Measurements from ENCODE around the gene SNX19.

DNA sequence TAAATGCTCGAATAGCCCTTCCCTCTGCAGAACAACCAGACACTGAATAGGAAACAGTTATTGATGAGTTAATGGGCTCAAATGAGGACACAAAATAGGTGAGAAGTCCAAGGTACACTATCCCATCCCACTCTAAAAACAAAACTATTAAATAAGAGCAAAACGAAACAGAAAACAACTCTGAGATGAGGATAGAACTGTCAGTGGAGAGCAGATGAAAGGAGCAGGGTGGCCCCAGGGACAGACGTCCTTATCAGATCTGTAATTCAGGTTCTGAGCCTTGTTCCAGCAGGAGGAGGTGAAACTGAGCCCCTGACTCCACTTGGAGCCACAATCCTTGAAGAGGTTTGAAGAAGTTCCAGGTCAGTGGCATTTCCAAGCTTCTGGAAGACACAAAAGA, 8.5 kb upstream of the SNX19 start:
- TF ChIP-seq POLR2AphosphoS5 (IDR thresholded peaks at IDR 0.05; ENCODE audit: low read depth, low read length) (no peak), TAF1 (IDR thresholded peaks at IDR 0.05; ENCODE audit: borderline replicate concordance, insufficient read depth, low read length) (no peak), FOXP2 (optimal IDR thresholded peaks at IDR 0.05; ENCODE audit: borderline replicate concordance, extremely low read depth, extremely low read length, insufficient read depth) (no peak), SIN3A (IDR thresholded peaks at IDR 0.05; ENCODE audit: borderline replicate concordance, insufficient read depth, low read length) (no peak)
- TF ChIP-seq, protein P1, sequence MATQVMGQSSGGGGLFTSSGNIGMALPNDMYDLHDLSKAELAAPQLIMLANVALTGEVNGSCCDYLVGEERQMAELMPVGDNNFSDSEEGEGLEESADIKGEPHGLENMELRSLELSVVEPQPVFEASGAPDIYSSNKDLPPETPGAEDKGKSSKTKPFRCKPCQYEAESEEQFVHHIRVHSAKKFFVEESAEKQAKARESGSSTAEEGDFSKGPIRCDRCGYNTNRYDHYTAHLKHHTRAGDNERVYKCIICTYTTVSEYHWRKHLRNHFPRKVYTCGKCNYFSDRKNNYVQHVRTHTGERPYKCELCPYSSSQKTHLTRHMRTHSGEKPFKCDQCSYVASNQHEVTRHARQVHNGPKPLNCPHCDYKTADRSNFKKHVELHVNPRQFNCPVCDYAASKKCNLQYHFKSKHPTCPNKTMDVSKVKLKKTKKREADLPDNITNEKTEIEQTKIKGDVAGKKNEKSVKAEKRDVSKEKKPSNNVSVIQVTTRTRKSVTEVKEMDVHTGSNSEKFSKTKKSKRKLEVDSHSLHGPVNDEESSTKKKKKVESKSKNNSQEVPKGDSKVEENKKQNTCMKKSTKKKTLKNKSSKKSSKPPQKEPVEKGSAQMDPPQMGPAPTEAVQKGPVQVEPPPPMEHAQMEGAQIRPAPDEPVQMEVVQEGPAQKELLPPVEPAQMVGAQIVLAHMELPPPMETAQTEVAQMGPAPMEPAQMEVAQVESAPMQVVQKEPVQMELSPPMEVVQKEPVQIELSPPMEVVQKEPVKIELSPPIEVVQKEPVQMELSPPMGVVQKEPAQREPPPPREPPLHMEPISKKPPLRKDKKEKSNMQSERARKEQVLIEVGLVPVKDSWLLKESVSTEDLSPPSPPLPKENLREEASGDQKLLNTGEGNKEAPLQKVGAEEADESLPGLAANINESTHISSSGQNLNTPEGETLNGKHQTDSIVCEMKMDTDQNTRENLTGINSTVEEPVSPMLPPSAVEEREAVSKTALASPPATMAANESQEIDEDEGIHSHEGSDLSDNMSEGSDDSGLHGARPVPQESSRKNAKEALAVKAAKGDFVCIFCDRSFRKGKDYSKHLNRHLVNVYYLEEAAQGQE (IDR thresholded peaks at IDR 0.05; ENCODE audit: insufficient read depth in 1 of 2, low read depth in 2 of 2, low read length in 2 of 2) = no peak

Measured in PFSK-1 (cell line).